Activated naive CD4-positive, alpha-beta T cell (primary cell): ENCODE data around the gene BFSP2.
"Not testable (repeated sequence)": the region's sequence is repeated elsewhere in the genome, so short reads cannot be mapped to it uniquely, and the experiment has no call there.

Source experiments
- DNase-seq, 4 experiments: peaks; one replicate each; lab custom pipeline; 2025; lab: John Stamatoyannopoulos, UW

Gene BFSP2

DNA sequence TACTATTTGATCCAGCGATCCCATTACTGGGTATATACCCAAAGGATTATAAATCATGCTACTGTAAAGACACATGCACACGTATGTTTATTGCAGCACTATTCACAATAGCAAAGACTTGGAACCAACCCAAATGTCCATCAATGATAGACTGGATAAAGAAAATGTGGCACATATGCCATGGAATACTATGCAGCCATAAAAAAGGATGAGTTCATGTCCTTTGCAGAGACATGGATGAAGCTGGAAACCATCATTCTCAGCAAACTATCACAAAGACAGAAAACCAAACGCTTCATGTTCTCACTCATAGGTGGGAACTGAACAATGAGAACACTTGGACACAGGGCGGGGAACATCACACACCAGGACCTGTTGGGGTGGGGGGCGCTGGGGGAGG lies 82.6 kb downstream of the BFSP2 start:
- not testable (repeated sequence) for DNase-seq

DNA sequence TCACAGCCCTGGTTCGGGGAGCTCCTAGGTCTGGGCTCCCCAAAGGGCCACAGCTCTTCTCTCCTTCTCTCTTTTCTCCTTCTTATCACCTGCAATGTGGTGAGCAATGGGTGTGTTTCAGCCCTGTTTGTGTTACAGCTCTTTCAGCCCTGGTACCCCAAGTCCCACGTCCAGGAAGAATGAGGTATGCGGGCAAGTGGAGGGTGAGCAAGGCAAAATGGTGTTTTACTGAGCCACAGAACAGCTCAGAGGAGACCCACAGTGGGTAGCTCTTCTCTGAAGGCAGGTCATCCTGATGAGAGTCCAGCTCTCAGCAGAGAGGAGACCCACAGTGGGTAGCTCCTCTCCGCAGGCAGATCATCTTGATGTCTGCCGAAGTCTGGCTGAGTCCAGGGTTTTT lies 86.8 kb downstream of the BFSP2 start:
- no peak for DNase-seq

DNA sequence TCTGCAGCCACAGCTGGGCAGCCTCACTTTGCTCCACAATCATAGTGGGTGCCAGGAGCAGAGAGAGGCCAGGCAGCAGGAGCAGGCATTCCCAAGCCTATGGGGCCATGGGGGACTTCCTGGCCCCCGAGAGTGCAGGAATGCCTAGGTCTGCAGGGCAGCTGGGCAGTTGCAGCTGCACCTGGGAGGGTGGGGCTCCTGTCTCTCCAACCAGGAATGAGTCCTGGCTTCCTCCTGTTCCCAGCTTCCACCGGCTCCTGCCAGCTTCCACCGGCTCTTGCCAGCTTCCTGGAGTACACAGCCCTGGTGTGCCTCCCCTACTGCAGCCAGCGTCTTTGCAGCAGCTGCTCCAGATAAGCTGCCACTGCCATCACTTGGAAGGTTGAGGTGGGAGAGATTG lies 87.3 kb downstream of the BFSP2 start:
- DNase-seq: no peak

DNA sequence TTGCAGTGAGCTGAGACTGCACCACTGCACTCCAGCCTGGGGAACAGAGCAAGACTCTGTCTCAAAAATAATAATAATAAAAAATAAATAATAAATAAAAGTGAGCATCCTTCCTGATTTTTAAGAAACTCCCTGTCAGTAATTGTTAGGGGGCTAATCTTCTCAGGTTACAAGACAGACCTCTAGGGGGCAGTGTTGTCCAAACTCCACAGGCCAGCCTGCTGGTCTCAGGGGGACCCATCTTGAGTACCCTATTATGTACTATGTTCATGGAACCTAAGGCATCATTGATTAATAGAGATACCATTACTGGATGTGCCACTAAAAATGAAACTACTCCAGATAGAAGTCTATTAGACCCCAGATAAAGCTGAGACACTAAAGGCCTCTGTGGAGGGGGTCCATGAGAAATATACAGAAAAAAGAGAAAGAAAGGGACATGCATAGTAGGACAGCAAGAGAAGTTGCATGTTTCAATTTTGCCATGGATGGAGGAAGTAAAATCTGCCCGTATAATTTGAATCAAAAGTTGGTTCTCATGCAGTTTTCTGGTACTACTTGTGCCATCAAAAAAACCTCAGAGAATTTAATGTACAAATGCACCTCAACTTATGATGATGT lies 88.2 kb downstream of the BFSP2 start:
- peak in 2 of 4 experiments; percentile 24 to 35 for DNase-seq

DNA sequence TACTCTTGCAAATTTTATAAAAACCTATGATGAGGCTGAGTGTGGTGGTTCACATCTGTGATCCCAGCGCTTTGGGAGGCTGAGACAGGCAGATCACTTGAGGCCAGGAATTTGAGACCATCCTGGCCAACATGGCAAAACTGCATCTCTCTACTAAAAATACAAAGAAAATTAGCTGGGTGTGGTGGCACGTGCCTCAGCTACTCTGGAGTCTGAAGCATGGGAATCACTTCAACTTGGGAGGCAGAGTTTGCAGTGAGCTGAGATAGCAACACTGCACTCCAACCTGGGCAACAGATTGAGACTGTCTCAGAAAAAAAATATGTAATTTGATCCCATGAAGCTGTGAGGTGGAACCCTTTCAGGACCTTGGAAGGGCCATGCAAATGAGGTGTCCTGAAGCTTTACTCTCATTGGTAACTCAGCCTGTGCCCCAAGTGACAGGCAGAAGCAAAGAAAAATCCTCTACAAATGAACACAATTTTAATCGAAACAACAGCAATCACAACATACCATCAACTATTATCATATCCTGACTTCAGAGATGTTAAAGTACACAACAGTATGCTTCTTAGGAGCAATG lies 89.0 kb downstream of the BFSP2 start:
- no peak for DNase-seq

DNA sequence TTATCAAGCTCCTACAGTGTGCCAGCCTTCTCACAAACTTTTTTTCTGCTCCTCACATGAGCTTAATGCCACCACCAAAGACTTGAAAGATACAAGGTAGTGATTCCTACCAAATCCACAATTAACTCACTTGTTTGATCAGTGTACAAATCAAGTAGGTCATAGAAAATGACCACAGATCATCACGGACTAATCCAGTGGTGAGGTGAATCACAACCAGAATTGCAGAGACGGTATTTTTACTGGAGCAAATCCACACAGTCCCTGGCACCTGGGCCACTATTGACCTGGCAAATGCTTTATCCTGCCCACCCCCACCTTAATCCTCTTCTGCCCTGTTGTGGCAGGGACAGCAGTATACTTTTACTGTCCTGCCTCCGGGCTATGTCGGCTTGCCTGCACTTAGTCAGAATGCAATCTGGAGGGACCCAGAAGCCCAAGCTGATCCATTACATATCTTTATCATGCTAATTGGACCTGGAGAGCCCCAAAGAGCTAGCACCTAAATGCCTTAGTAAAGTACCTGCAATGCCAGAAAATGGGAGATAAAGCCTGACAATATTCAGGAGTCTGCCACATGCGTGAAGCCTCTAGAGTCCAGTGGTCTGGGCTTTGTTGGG lies 89.7 kb downstream of the BFSP2 start:
- DNase-seq: no peak

DNA sequence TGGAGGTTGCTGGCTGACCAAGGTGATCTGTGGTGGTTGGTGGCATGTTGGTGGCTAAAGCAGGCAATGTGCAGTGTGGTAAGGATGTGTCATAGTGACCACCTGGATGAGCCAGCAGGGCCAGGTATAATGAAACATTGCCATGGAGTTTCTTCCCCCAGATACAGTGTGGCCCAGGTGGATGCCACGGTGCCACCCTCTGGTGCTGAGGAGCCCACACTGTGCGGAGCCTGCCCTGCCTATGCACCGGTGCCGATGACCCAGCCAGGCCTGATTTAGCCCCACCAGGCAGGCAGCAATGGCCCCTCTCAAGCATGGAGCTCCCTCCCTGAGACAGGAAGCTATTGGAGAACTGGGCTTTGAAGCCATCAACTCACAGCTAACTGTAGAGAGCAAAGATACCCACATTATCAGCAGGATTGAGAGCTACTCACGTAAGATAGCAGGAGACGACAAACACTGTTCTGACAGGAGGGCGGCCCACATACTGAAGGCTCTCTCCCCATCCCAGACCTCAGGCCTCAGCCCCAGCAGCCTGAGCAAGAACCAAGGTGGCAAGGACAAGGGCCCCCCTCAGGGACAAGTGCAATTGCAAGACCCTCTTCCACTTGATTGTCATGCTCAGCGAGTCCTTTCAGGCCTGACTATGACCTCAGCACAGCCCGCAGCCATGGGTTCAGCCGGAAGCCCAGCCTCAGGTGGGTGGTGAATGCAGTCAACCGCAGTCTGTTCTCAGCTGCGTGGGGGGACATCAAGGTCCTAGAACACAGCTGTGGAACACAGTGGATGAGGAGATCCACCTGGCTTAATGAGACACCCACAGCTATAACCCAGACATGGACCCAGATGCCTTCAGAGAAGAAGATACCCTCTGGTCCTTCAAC lies 90.9 kb downstream of the BFSP2 start:
- peak in 2 of 4 experiments; percentile 10 to 39 for DNase-seq

DNA sequence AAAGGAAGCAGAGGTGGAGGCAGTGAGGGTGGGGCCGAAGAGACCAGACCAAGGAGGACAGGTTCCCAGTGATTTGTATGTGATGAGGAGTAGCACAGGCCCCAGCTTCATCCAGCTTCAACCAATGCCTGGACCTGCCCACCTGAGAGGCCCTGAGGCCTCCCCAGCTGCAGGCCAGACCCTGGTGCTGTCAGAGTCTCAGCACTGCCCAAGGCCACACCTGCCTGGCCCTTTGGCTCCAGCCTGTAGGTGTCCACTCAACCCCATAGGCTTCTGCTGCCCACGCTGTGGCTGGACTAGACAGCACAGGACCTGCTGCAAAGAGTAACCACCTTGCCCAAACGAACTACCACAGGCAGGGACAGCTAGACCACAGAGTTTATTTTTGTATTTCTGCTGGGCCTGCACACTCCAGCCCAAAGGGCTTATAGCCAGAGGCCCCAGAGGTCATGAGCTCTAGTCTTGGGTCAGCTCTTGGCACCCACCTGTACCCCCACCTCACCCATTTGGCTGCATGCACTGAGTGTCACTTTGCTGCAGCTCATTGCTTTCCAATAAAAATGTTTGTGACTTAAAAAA lies 91.7 kb downstream of the BFSP2 start:
- DNase-seq: no peak

DNA sequence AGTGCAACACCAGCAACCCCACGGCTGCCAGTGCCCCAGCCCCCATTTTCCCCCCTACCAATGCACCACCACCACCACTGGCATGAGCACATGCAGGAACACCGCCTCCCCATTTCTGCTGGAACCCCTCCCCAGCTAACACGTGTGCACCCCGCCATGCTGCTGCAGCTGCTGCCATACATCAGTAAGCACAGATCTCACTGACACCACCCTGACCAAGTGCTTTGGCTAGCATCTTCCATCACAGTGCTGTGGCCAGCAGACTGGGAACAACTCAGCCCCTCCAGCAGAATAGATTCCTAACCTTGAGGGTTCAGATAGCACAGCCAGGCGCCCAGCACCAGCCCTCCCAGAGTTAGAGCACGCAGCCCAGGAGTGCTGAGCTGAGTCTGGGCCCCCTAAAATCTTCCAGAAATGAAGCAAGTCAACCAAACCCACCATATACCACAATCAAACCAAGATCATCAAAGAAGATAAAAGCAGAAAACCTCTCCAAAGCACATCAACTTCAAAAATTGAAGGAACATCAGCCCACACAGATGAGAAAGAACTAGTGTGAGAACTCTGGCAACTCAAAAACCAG lies 92.4 kb downstream of the BFSP2 start:
- no peak for DNase-seq

DNA sequence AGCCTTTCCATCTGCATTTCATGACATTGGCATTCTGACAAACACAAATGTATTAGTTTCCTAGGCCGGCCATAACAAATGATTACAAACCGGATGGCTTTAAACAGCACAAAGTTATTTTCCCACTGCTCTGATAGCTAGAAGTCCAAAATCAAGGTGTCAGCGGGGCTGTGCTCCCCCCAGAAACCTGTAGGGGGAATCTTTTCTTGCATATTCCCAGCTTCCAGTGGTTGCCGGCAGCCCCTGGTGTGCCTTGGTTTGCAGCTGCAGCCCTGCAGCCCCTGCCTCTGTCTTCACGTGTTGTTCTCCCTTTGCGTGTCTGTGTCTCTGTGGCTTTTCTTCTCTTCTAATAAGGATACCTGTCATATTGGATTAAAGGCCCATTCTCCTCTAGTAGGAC lies 94.6 kb downstream of the BFSP2 start:
- no peak for DNase-seq

DNA sequence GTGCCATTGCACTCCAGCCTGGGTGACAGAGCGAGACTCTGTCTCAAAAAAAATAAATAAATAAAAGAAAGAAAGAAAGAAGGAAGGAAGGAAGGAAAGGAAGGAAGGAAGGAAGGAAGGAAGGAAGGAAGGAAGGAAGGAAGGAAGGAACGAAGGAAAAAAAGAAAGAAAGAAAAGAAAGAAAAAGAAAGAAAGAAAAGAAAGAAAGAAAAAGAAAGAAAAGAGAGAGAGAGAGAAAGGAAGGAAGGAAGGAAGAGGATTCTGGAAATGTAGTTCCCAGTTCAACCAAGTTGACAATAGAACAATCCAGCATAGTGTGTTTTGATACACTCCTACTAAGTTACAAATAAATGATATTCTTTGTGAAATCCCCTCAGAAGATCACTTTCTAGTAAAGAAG lies 102.7 kb downstream of the BFSP2 start:
- not testable (repeated sequence) for DNase-seq

DNA sequence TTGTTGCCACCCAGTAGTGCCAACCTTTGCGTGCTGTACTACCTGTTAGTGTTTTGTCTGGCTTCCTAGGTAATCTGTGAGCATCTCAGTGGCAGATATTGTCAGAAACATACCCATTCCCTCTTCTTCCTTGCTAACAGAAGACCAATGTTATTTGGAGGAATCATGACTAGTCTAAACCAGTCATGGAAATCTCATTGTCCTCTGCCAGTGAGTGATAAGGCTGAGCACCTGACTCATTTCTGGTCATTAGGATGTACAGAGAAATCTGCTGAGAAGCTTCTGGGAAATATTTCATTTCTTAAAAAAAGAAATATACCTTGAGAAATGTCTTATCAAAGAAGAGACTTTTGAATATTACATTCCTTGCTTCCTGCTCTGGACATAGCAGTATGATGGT lies 103.6 kb downstream of the BFSP2 start:
- no peak for DNase-seq

DNA sequence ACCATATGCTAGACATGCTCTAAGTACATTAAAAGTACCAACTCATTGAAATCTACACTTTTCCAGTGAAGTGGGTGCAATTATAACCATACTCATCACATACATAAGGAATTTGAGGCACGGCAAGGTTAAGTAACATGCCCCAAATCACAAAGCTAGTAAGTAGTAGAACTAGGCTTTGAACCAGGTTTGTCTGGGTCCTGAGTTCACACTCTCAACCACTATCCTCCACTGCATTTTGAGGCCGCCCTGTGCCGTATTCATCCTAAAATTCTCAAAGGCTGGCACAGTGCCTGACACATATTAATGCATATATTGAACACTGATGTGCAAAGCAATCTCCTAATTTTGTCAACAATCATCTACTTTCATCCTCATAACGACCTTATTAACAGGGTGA lies 104.9 kb downstream of the BFSP2 start:
- no peak for DNase-seq

DNA sequence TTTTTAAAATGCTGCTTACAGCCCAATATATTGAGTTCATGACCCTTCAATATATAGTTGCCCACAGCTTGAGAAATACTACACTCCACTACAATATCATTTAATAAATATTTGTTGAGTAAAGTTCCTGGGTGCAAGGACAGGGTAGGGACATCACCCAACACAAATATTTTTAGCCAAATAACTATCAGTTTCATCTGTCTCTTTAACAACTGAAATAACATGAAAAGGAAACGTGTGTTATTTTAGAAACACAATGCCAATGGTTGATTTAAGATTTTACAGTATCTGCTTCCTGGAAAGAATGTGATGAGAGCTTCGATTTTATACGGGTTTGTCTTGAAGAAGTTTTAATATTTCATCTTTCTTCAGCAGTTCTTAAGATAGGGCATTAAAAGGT lies 106.0 kb downstream of the BFSP2 start:
- no peak for DNase-seq

DNA sequence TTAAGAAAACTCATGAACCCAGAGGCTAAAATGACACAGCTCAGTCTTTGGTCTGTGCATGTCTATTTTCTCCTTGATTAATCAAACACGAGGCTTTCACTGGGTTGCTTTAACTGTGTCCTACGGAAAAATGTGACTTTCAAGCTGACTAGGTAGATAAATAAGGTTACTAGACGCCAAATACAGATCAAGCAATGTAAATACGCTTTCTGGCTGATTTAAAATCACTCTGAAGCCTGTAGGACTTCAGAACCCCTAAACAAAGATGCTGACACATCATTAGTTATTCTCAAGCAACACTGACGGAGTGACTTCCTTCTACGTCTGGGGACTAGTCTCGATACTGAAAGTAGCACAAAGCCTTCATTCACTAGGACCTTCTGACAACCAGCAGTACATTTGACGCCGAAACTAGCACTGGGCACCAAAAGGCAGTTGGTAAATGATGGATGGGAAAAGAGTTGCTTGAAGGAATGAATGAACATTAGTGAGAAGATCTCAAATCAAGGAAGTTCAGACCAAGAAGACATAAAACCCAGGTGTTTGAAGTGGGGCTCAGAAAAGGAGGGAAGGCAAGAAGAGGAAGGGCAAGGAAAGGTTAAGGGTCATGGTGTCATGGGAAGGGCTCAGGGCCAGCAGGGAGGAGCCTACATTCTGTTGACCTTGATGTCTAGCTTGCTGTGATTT lies 106.5 kb downstream of the BFSP2 start:
- DNase-seq: no peak

DNA sequence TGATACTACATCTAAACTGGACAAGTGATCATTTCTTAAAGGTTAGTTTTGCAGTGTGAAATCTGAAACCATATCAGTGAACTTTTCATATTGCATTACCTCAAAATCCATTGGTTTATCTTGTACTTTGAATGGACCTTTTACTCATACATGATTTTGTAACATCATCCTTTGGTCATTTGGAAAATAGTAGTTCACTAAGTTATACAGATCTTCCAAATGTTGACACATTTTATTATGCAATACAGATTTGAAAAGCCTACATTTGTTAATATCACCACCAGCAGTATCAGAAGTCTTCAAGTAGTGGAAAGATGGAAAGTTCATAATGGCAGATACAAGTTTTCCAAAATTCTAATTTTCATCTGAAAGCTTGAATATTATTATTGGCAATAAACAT lies 109.6 kb downstream of the BFSP2 start:
- DNase-seq: no peak

DNA sequence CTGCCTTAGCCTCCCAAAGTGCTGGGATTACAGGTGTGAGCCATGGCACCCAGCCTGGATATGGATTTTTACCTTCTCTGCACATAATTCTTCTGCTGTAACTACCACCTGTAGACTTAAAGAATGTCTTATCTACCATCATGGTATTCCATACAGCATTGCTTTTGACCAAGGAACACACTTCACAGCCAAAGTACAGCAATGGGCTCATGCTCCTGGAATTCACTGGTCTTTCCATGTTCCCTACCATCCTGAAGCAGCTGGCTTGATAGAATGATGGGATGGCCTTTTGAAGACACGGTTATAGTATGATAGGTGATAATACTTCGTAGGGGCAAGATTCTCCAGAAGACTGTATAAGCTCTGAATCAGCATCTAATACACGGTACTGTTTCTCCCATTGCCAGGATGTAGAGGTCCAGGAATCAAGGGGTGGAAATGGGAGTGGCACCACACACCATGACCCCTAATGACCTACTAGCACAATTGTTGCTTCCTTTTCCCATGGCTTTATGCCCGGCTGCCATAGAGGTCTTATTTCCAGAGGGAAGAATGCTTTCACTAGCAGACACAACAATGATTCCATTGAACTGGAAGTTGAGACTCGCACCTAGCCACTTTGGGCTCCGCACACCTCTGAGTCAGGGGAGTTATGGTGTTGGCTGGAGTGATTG lies 112.7 kb downstream of the BFSP2 start:
- no peak for DNase-seq

DNA sequence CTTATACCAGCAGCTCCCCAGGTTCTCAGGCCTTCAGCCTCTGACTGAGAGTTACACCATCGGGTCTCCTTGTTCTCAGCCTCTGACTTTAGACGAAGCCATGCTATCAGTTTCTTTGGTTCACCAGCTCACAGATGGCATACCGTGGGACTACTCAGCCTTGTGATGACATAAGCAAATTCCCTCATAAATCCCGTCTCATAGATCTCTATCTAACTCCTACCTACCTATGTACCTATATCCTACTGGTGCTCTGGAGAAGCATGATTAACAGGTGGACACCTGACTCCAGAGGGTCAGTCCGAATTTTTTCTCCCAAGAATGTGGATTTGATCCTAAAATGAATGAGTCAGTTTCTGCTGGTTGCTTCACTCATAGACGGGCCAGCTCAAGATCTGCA lies 114.6 kb downstream of the BFSP2 start:
- no peak for DNase-seq

DNA sequence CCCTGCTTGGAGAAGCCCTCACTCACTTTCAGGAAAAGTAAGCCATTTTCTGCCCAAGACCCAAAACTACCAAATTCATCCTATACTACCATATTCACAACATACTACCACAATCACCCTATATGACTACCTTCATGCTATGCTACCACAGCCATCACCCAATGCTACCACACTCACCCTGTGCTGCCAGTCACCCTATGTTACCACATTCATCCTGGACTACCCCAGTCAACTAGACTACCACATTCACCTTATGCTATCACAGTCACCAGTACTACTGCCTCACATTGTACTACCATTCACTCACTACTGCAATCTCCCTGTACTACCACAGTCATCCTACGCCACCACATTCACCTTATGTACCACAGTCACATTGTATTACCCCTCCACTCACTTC lies 115.3 kb downstream of the BFSP2 start:
- DNase-seq: no peak

DNA sequence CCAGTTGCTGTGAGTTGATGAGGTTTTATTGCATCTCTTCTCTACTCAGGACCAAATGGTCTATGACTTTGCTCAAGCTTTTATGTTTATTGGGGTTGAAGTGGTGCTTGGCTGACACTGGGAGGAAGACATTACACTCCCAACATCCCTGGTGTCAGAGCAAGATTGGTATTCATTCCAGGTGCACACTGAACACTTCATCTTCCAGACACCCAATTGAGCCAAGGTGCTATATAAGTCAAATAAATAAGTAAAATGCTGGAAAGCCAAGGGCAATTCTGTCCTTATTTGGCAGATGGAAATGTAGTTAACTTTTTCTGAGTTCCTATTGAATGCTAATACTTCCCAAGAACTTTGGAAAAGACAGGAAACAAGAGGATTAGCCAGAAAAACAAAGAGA lies 120.4 kb downstream of the BFSP2 start:
- DNase-seq: no peak

DNA sequence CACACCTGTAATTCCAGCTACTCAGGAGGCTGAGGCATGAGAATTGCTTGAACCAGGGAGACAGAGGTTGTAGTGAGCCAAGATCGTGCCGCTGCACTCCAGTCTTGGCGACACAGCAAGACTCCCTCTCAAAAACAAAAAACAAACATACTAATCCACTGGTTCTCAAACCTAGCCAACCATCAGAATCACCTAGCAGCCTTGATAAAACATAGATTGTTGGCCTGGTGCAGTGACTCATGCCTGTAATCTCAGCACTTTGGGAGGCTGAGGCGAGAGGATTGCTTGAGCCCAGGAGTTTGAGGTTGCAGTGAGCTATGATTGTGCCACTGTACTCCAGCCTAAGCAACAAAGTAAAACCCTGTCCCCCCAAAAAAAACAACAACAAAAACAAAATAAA lies 121.1 kb downstream of the BFSP2 start:
- DNase-seq: not testable (repeated sequence)
